Endodermal cell (in vitro differentiated cells): ENCODE measurements around the gene SEMA4B. TPM values are rescaled to one million over a fixed set of nuclear protein-coding genes. Genes with fewer than 3 reads are reported as not detected.

Experiments used
- DNase-seq: peaks from one replicate; pipeline ENCODE4 v3.0.0-alpha.2; 2017
- H3K27ac ChIP-seq: 2 replicates; pipeline ENCODE4 v1.5.1; 2013; ENCODE audit warnings: mild to moderate bottlenecking, low read depth, low read length, moderate library complexity
- H3K27me3 ChIP-seq: 2 replicates; pipeline ENCODE4 v1.6.1; 2013; ENCODE audit warnings: mild to moderate bottlenecking, low read length, moderate library complexity; ENCODE audit not compliant: insufficient read depth, control insufficient read depth, poor library complexity, severe bottlenecking
- H3K36me3 ChIP-seq: 2 replicates; pipeline ENCODE4 v1.7.0; 2013; ENCODE audit warnings: mild to moderate bottlenecking, low read length, moderate library complexity; ENCODE audit not compliant: control insufficient read depth, insufficient read depth
- H3K4me1 ChIP-seq: one replicate; pipeline ENCODE4 v1.7.0; 2013; ENCODE audit warnings: low read length; ENCODE audit not compliant: control insufficient read depth, insufficient read depth
- H3K4me3 ChIP-seq: 2 replicates; pipeline ENCODE4 v1.5.1; 2013; ENCODE audit warnings: mild to moderate bottlenecking, low read length, moderate library complexity
- H3K9ac ChIP-seq: 2 replicates; pipeline ENCODE4 v1.6.1; 2013; ENCODE audit warnings: mild to moderate bottlenecking, low read length, moderate library complexity; ENCODE audit not compliant: poor library complexity, severe bottlenecking; ENCODE audit errors: extremely low read depth
- H3K9me3 ChIP-seq: 2 replicates; pipeline ENCODE4 v1.6.1; 2013; ENCODE audit warnings: mild to moderate bottlenecking, low read length, moderate library complexity; ENCODE audit not compliant: control insufficient read depth
- H3K27ac Mint-ChIP-seq: 2 replicates; pipeline ENCODE4 v1.8.0; 2020; ENCODE audit warnings: mixed read lengths
- H3K27me3 Mint-ChIP-seq: 2 replicates; pipeline ENCODE4 v1.8.0; 2021; ENCODE audit warnings: mild to moderate bottlenecking, mixed read lengths; ENCODE audit not compliant: insufficient read depth
- H3K36me3 Mint-ChIP-seq: 2 replicates; pipeline ENCODE4 v1.8.0; 2020; ENCODE audit warnings: low read depth, mixed read lengths
- H3K4me1 Mint-ChIP-seq: 2 replicates; pipeline ENCODE4 v1.8.0; 2020; ENCODE audit warnings: mixed read lengths
- H3K4me3 Mint-ChIP-seq: 2 replicates; pipeline ENCODE4 v1.8.0; 2020; ENCODE audit warnings: mild to moderate bottlenecking, moderate library complexity, mixed read lengths
- H3K9me3 Mint-ChIP-seq: 2 replicates; pipeline ENCODE4 v1.8.0; 2020; ENCODE audit warnings: mild to moderate bottlenecking, mixed read lengths
- CTCF ChIP-seq: fragments of 200-600 bp; sonication (generic); conservative IDR thresholded peaks from 2 replicates; pipeline ENCODE4 v1.5.0; 2021; ENCODE audit warnings: antibody characterized with exemption, mild to moderate bottlenecking
- WGBS, 2 experiments: methylation state at CpG; one replicate each; pipeline versions ENCODE4 v1.1.5 to v1.1.7; 2013; ENCODE audit warnings: missing lambda C conversion rate in 2 of 2, mixed read lengths in 1 of 2; ENCODE audit not compliant: insufficient coverage in 1 of 2, insufficient read length in 1 of 2; 5-methylcytosine and 5-hydroxymethylcytosine counted together
- total RNA-seq, 2 donors: library from RNA; stranded (reverse); fragmentation: NEBNext Ultra II Directional in 1 of 2; extraction: Animal tissue kit (Norgen Biotek cat#: 25700) in 1 of 2; gene quantifications; 2 replicates in 1 of 2; 3 replicates in 1 of 2; pipeline ENCODE4 v1.2.1, GENCODE V29; 2021

The SEMA4B gene
- total RNA-seq, 2 donors from 2014 or later: 25.1 to 33.1 TPM

- Mint-ChIP-seq H3K36me3 (peaks cover 25% of the 10 kb centered on the region), H3K9me3 (no peaks in the 10 kb centered on the region), H3K4me1 (no peaks in the 10 kb centered on the region), H3K27ac (no peak overlapping the region), H3K27me3 (no peaks in the 10 kb centered on the region), H3K4me3 (no peak overlapping the region)
- Histone ChIP-seq H3K27ac (no peak overlapping the region), H3K9me3 (no peaks in the 10 kb centered on the region), H3K36me3 (peaks cover 9% of the 10 kb centered on the region), H3K9ac (no peak overlapping the region), H3K4me3 (no peak overlapping the region), H3K27me3 (no peaks in the 10 kb centered on the region), H3K4me1 (no peaks in the 10 kb centered on the region)
- 95 to 99% methylated on average over 16 to 22 of the region's 22 CpGs for WGBS, 2 experiments
- TF ChIP-seq CTCF: no peak
- DNase-seq: no peak
These were observed 22.5 kb downstream of the SEMA4B start for GRCh38 chr15:90223441-90224165.

- TF ChIP-seq CTCF: no peak
- H3K4me1 ChIP-seq: no peaks in the 10 kb centered on the region
- H3K9ac ChIP-seq: no peak overlapping the region
- Mint-ChIP-seq H3K36me3 (peaks cover 32% of the 10 kb centered on the region), H3K27me3 (no peaks in the 10 kb centered on the region), H3K27ac (no peak overlapping the region), H3K4me3 (no peak overlapping the region), H3K9me3 (no peaks in the 10 kb centered on the region), H3K4me1 (no peaks in the 10 kb centered on the region)
- H3K9me3 ChIP-seq: no peaks in the 10 kb centered on the region
- DNase-seq: no peak
- peaks cover 9% of the 10 kb centered on the region for H3K36me3 ChIP-seq
- H3K27ac ChIP-seq: no peak overlapping the region
- 81 to 93% methylated on average over 7 to 17 of the region's 17 CpGs for WGBS, 2 experiments
- no peak overlapping the region for H3K4me3 ChIP-seq
- no peaks in the 10 kb centered on the region for H3K27me3 ChIP-seq
These were observed 23.9 kb downstream of the SEMA4B start for GRCh38 chr15:90225047-90225446.

- Mint-ChIP-seq H3K27ac (no peak overlapping the region), H3K36me3 (peaks cover 32% of the 10 kb centered on the region), H3K4me3 (no peak overlapping the region), H3K27me3 (no peaks in the 10 kb centered on the region), H3K4me1 (no peaks in the 10 kb centered on the region), H3K9me3 (no peaks in the 10 kb centered on the region)
- Histone ChIP-seq H3K27me3 (no peaks in the 10 kb centered on the region), H3K9ac (no peak overlapping the region), H3K4me3 (no peak overlapping the region), H3K9me3 (no peaks in the 10 kb centered on the region), H3K27ac (no peak overlapping the region), H3K36me3 (peaks cover 9% of the 10 kb centered on the region), H3K4me1 (no peaks in the 10 kb centered on the region)
- WGBS, 2 experiments: 94 to 96% methylated on average over 15 to 18 of the region's 18 CpGs
- DNase-seq: no peak
- no peak for TF ChIP-seq CTCF
These were observed 24.5 kb downstream of the SEMA4B start for GRCh38 chr15:90225504-90226234.
